PFSK-1 (cell line): ENCODE measurements around the gene MORN1. TPM values are rescaled to one million over a fixed set of nuclear protein-coding genes. Genes with fewer than 3 reads are reported as not detected.

Experiments
- FOXP2 ChIP-seq: optimal IDR thresholded peaks from 2 replicates; pipeline ENCODE3; 2011; ENCODE audit warnings: borderline replicate concordance, control low read depth, inconsistent platforms; ENCODE audit not compliant: insufficient read depth; ENCODE audit errors: extremely low read length, extremely low read depth
- POLR2AphosphoS5 ChIP-seq: IDR thresholded peaks from 2 replicates; pipeline ENCODE4 v1.6.1; 2012; ENCODE audit warnings: low read depth, mild to moderate bottlenecking, control low read depth, low read length, moderate library complexity
- REST ChIP-seq, 2 experiments: IDR thresholded peaks; 2 replicates each; pipeline versions ENCODE4 v1.6.1 to v1.8.0; 2011 to 2012; ENCODE audit warnings: low read depth in 2 of 2, low read length in 2 of 2, control low read depth in 1 of 2, inconsistent platforms in 1 of 2, mild to moderate bottlenecking in 1 of 2, moderate library complexity in 1 of 2; ENCODE audit not compliant: insufficient read depth in 1 of 2
- SIN3A ChIP-seq: IDR thresholded peaks from 2 replicates; pipeline ENCODE4 v1.6.1; 2012; ENCODE audit warnings: mild to moderate bottlenecking, low read length, moderate library complexity, borderline replicate concordance; ENCODE audit not compliant: insufficient read depth
- TAF1 ChIP-seq: IDR thresholded peaks from 2 replicates; pipeline ENCODE4 v1.6.1; 2012; ENCODE audit warnings: low read length, control low read depth, borderline replicate concordance; ENCODE audit not compliant: insufficient read depth
- polyA plus RNA-seq: library from polyadenylated mRNA; unstranded; fragments of >200 nt; gene quantifications from one replicate; pipeline ENCODE4 v1.2.1, GENCODE V29; 2012; ENCODE audit warnings: low read depth, missing spikeins; ENCODE audit not compliant: insufficient read length

Gene MORN1
- 6.3 TPM for polyA plus RNA-seq

- TF ChIP-seq REST (IDR thresholded peaks at IDR 0.05; ENCODE audit: insufficient read depth in 1 of 2, low read depth in 2 of 2, low read length in 2 of 2) (0 out of 4 replicates have a peak, but pooled peaks of 1 of the 2 experiments have one; percentile 17), POLR2AphosphoS5 (peak; percentile 84), TAF1 (peak; percentile 57), FOXP2 (peak; percentile 74), SIN3A (peak; percentile 20; the same call in 1 of the 2 replicates)
Measured at GRCh38 chr1:2391041-2391930, at the start of gene MORN1, which contains the start of gene RER1. MORN1 (minus strand) TSS chr1:2391554; CDS start chr1:2391533, 21 bp downstream. RER1 (plus strand) TSS chr1:2391841; CDS start chr1:2395791, 3,950 bp downstream.

GRCh38 chr1:2439369-2439768, 48.0 kb upstream of the MORN1 start:
- TF ChIP-seq REST (IDR thresholded peaks at IDR 0.05; ENCODE audit: insufficient read depth in 1 of 2, low read depth in 2 of 2, low read length in 2 of 2) (no peak), TAF1 (no peak), SIN3A (no peak), POLR2AphosphoS5 (no peak), FOXP2 (no peak)

GRCh38 chr1:2438641-2439040, 47.3 kb upstream of the MORN1 start:
- TF ChIP-seq POLR2AphosphoS5 = no peak
- no peak for TF ChIP-seq FOXP2
- TF ChIP-seq REST (IDR thresholded peaks at IDR 0.05; ENCODE audit: insufficient read depth in 1 of 2, low read depth in 2 of 2, low read length in 2 of 2) = no peak
- no peak for TF ChIP-seq SIN3A
- TF ChIP-seq TAF1 = no peak

GRCh38 chr1:2438038-2438437, 46.7 kb upstream of the MORN1 start:
- no peak for TF ChIP-seq POLR2AphosphoS5
- TF ChIP-seq REST (IDR thresholded peaks at IDR 0.05; ENCODE audit: insufficient read depth in 1 of 2, low read depth in 2 of 2, low read length in 2 of 2) = no peak
- TF ChIP-seq SIN3A = no peak
- TF ChIP-seq TAF1 = no peak
- no peak for TF ChIP-seq FOXP2
